ENCODE data around the gene PREX1.

- TF ChIP-seq CTCF (optimal IDR thresholded peaks at IDR 0.05 in 1 of 3, IDR thresholded peaks at IDR 0.05 in 1 of 3, conservative IDR thresholded peaks at IDR 0.05 in 1 of 3; ENCODE audit: extremely low read depth in 1 of 3, insufficient read depth in 2 of 3, low read length in 3 of 3) (no peak), EZH2 (IDR thresholded peaks at IDR 0.05; ENCODE audit: low read length) (no peak)
Observed at GRCh38 chr20:48739395-48740291, 88.2 kb downstream of the PREX1 start.
